Measurements from ENCODE around the gene RGS14. TPM values are rescaled to one million over a fixed set of nuclear protein-coding genes. Genes with fewer than 3 reads are reported as not detected.

RGS14 gene
- total and polyA plus RNA-seq, 2 experiments from 2014 or later: 23.5 to 37.9 TPM

GRCh38 chr5:177355162-177355867 lies 2.4 kb upstream of the RGS14 start:
- Mint-ChIP-seq H3K4me3 (no peak overlapping the region), H3K9me3 (no peaks in the 10 kb centered on the region; the same call in 2 of the 3 replicates), H3K4me1 (peaks cover 12% of the 10 kb centered on the region), H3K27ac (no peak overlapping the region), H3K27me3 (ENCODE audit: insufficient read depth, low read depth, poor library complexity) (peaks cover 16% of the 10 kb centered on the region), H3K36me3 (ENCODE audit: low read depth) (no peaks in the 10 kb centered on the region)
- DNase-seq (ENCODE audit: low spot score): no peak
- peaks cover 5% of the 10 kb centered on the region for H3K4me1 ChIP-seq (ENCODE audit: insufficient read depth)
- H4K20me1 ChIP-seq (replicated peaks; ENCODE audit: insufficient read depth): no peaks in the 10 kb centered on the region; the same call in 1 of the 2 replicates
- peaks cover 4% of the 10 kb centered on the region; the same call in 1 of the 2 replicates for H3K9me2 ChIP-seq (ENCODE audit: insufficient read depth)
- no peak for ATAC-seq
- H3K27ac ChIP-seq (ENCODE audit: low read depth): no peak overlapping the region
- no peak overlapping the region for H2AFZ ChIP-seq
- no peaks in the 10 kb centered on the region; the same call in 1 of the 2 replicates for H3K27me3 ChIP-seq (ENCODE audit: insufficient read depth)
- H3F3A ChIP-seq (replicated peaks; ENCODE audit: low read depth): 0 out of 2 replicates have a peak, but pooled peaks cover 6% of the 10 kb centered on the region
- no peak for TF ChIP-seq ZNF462 (CRISPR knock-in tag; IDR thresholded peaks at IDR 0.05)
- no peak for TF ChIP-seq ZNF331 (CRISPR knock-in tag; IDR thresholded peaks at IDR 0.05; ENCODE audit: low read depth)
- TF ChIP-seq REST (IDR thresholded peaks at IDR 0.05; ENCODE audit: unreplicated experiment): no peak
- TF ChIP-seq NANOG (IDR thresholded peaks at IDR 0.05; ENCODE audit: borderline replicate concordance): no peak
- no peak for TF ChIP-seq EZH2phosphoT487 (IDR thresholded peaks at IDR 0.05; ENCODE audit: unreplicated experiment)
- TF ChIP-seq CREB1 (CRISPR knock-in tag; IDR thresholded peaks at IDR 0.05; ENCODE audit: low read depth): no peak
- no peak for TF ChIP-seq EZH2 (IDR thresholded peaks at IDR 0.05; ENCODE audit: low read depth, unreplicated experiment)
- no peak for TF ChIP-seq JUNB (IDR thresholded peaks at IDR 0.05; ENCODE audit: unreplicated experiment)
- no peak for TF ChIP-seq CTCF (conservative IDR thresholded peaks at IDR 0.05; ENCODE audit: low read depth in 2 of 2)
- TF ChIP-seq ZNF114 (CRISPR knock-in tag; IDR thresholded peaks at IDR 0.05): no peak
- no peak for TF ChIP-seq POLR2AphosphoS5 (IDR thresholded peaks at IDR 0.05; ENCODE audit: low read depth)
- no peak for TF ChIP-seq STAT1 (IDR thresholded peaks at IDR 0.05; ENCODE audit: unreplicated experiment)
- no peak for TF ChIP-seq ETS1 (IDR thresholded peaks at IDR 0.05)
- no peak overlapping the region for H3K4me2 ChIP-seq
- peaks cover 11% of the 10 kb centered on the region for H3K79me2 ChIP-seq (replicated peaks; ENCODE audit: insufficient read depth)
- no peak overlapping the region for H3K4me3 ChIP-seq
- no peaks in the 10 kb centered on the region for H3K36me3 ChIP-seq (ENCODE audit: insufficient read depth)

Data from GM23338 (cell line).